Liver (tissue), 9 donors: Measurements from ENCODE around the gene PSMB11. TPM values are rescaled to one million over a fixed set of nuclear protein-coding genes. Genes with fewer than 3 reads are reported as not detected.
A peak's percentile ranks its signal among the peaks of the same experiment; 100 is the strongest.

Source experiments
- DNase-seq: peaks from one replicate; pipeline ENCODE4 v3.0.0-alpha.2; 2017; ENCODE audit warnings: low spot score
- H3K27ac ChIP-seq, 2 donors: one replicate each; pipeline ENCODE4 v1.7.0; 2013; ENCODE audit warnings: inconsistent platforms in 2 of 2, low read length in 2 of 2, control low read depth in 1 of 2, low read depth in 1 of 2, mild to moderate bottlenecking in 1 of 2
- H3K27me3 ChIP-seq, 4 donors: one replicate each; pipeline versions ENCODE4 v1.6.1 to v1.7.0; 2013; ENCODE audit warnings: low read length in 3 of 4, inconsistent platforms in 1 of 4, mild to moderate bottlenecking in 1 of 4, moderate library complexity in 1 of 4; ENCODE audit not compliant: control insufficient read depth in 4 of 4, insufficient read depth in 4 of 4
- H3K36me3 ChIP-seq, 4 donors: one replicate each; pipeline versions ENCODE4 v1.6.1 to v1.7.0; 2013; ENCODE audit warnings: low read length in 3 of 4, mild to moderate bottlenecking in 3 of 4, low read depth in 1 of 4, moderate library complexity in 1 of 4; ENCODE audit not compliant: control insufficient read depth in 4 of 4, insufficient read depth in 3 of 4
- H3K4me1 ChIP-seq, 4 donors: one replicate each; pipeline versions ENCODE4 v1.6.1 to v1.7.0; 2013; ENCODE audit warnings: low read length in 3 of 4, mild to moderate bottlenecking in 3 of 4, moderate library complexity in 1 of 4; ENCODE audit not compliant: control insufficient read depth in 4 of 4, insufficient read depth in 4 of 4
- H3K4me3 ChIP-seq, 3 donors: one replicate each; pipeline versions ENCODE4 v1.6.1 to v1.7.0; 2013; ENCODE audit warnings: low read length in 3 of 3, control low read depth in 1 of 3, low read depth in 1 of 3, mild to moderate bottlenecking in 1 of 3
- H3K9ac ChIP-seq, 2 donors: one replicate each; pipeline ENCODE4 v1.7.0; 2013; ENCODE audit warnings: low read length in 2 of 2, mild to moderate bottlenecking in 2 of 2, moderate library complexity in 2 of 2, control low read depth in 1 of 2, low read depth in 1 of 2
- H3K9me3 ChIP-seq, 4 donors: one replicate each; pipeline versions ENCODE4 v1.6.1 to v1.7.0; 2013; ENCODE audit warnings: low read length in 3 of 4; ENCODE audit not compliant: control insufficient read depth in 4 of 4
- ATF3 ChIP-seq: IDR thresholded peaks from 2 replicates; pipeline ENCODE4 v1.6.1; 2016; ENCODE audit warnings: antibody characterized with exemption
- CTCF ChIP-seq: fragments of 150-350 bp; IDR thresholded peaks from 2 replicates; pipeline ENCODE4 v1.5.1; 2017; ENCODE audit warnings: improper control_type of control experiment, low read depth, low read length; ENCODE audit not compliant: missing input control
- EGR1 ChIP-seq, 2 donors: IDR thresholded peaks; 2 replicates each; pipeline ENCODE4 v1.6.1; 2016 to 2018; ENCODE audit warnings: antibody characterized with exemption in 2 of 2, low read depth in 2 of 2
- FOXA1 ChIP-seq: IDR thresholded peaks from 2 replicates; pipeline ENCODE4 v1.6.1; 2016; ENCODE audit warnings: antibody characterized with exemption
- FOXA2 ChIP-seq: IDR thresholded peaks from 2 replicates; pipeline ENCODE4 v1.6.1; 2016; ENCODE audit warnings: antibody characterized with exemption
- GABPA ChIP-seq, 2 donors: IDR thresholded peaks in 1 of 2; conservative IDR thresholded peaks in 1 of 2; 2 replicates each; pipeline ENCODE4 v1.6.1; 2016; ENCODE audit warnings: antibody characterized with exemption in 2 of 2, mild to moderate bottlenecking in 1 of 2, moderate library complexity in 1 of 2
- HNF4A ChIP-seq, 2 donors: conservative IDR thresholded peaks; 2 replicates each; pipeline ENCODE4 v1.6.1; 2016; ENCODE audit warnings: antibody characterized with exemption in 2 of 2, mild to moderate bottlenecking in 2 of 2
- HNF4G ChIP-seq: IDR thresholded peaks from 2 replicates; pipeline ENCODE4 v1.6.1; 2016; ENCODE audit warnings: antibody characterized with exemption
- MAX ChIP-seq: IDR thresholded peaks from 2 replicates; pipeline ENCODE4 v1.6.1; 2016; ENCODE audit warnings: antibody characterized with exemption
- RAD21 ChIP-seq, 2 donors: IDR thresholded peaks; 2 replicates each; pipeline ENCODE4 v1.6.1; 2016; ENCODE audit warnings: antibody characterized with exemption in 2 of 2, mild to moderate bottlenecking in 2 of 2
- REST ChIP-seq: IDR thresholded peaks from 2 replicates; pipeline ENCODE4 v1.6.1; 2016; ENCODE audit warnings: antibody characterized with exemption, mild to moderate bottlenecking
- RXRA ChIP-seq, 2 donors: IDR thresholded peaks; 2 replicates each; pipeline ENCODE4 v1.6.1; 2017 to 2018; ENCODE audit warnings: antibody characterized with exemption in 2 of 2, mild to moderate bottlenecking in 1 of 2
- SP1 ChIP-seq: IDR thresholded peaks from 2 replicates; pipeline ENCODE4 v1.6.1; 2018; ENCODE audit warnings: antibody characterized with exemption, mild to moderate bottlenecking
- TAF1 ChIP-seq: conservative IDR thresholded peaks from 2 replicates; pipeline ENCODE4 v1.6.1; 2016; ENCODE audit warnings: antibody characterized with exemption, mild to moderate bottlenecking
- YY1 ChIP-seq: IDR thresholded peaks from 2 replicates; pipeline ENCODE4 v1.6.1; 2016; ENCODE audit warnings: antibody characterized with exemption, mild to moderate bottlenecking
- ZBTB33 ChIP-seq: IDR thresholded peaks from 2 replicates; pipeline ENCODE4 v1.6.1; 2016; ENCODE audit warnings: antibody characterized with exemption
- WGBS: extraction: QIAGEN DNeasy Blood & Tissue Kit; methylation state at CpG from one replicate; pipeline ENCODE4 v1.1.7; 2013; 5-methylcytosine and 5-hydroxymethylcytosine counted together
- polyA plus RNA-seq, 2 donors: library from polyadenylated mRNA; stranded (reverse) in 1 of 2; unstranded in 1 of 2; fragments of 200-250 nt in 1 of 2; fragments of >200 nt in 1 of 2; fragmentation: Nextera tagmentation in 1 of 2; extraction: Ambion mirVana in 1 of 2; gene quantifications; one replicate each; pipeline versions ENCODE4 v1.2.1 to v1.2.3, GENCODE V29; 2013 to 2015
- total RNA-seq, 2 donors: library from RNA; depleted of rRNA; stranded (reverse); fragments of >200 nt; gene quantifications; one replicate each; pipeline ENCODE4 v1.2.3, GENCODE V29; 2014
- donor health status: healthy.
- donor health status: healthy.
- donor health status: healthy.
- donor health status: healthy.
- donor health status: healthy.

PSMB11 gene
- total and polyA plus RNA-seq, 4 donors: not detected

- Histone ChIP-seq H3K4me1 (peaks cover 2 to 29% (median 20%) of the 10 kb centered on the region in 4 donors), H3K36me3 (peaks cover 7 to 38% (median 31%) of the 10 kb centered on the region in 4 donors), H3K27me3 (no peaks in the 10 kb centered on the region), H3K4me3 (no peak overlapping the region), H3K9ac (no peak overlapping the region), H3K27ac (no peak overlapping the region), H3K9me3 (no peaks in the 10 kb centered on the region)
- peak; percentile 79 for DNase-seq
- TF ChIP-seq RXRA (IDR thresholded peaks at IDR 0.05): peak in 1 of 2 donors; percentile 22
- peak; percentile 45 for TF ChIP-seq ATF3
- TF ChIP-seq CTCF: peak; percentile 100
- no peak for TF ChIP-seq HNF4G
- TF ChIP-seq SP1: peak; percentile 9
- peak; percentile 58 for TF ChIP-seq YY1
- no peak for TF ChIP-seq MAX
- peak; percentile 94 for TF ChIP-seq RAD21 (IDR thresholded peaks at IDR 0.05)
- no peak for TF ChIP-seq GABPA (IDR thresholded peaks at IDR 0.05 in 1 of 2, conservative IDR thresholded peaks at IDR 0.05 in 1 of 2)
- WGBS: 33% methylated on average over 8 of the region's 8 CpGs
These were observed 26.9 kb downstream of the PSMB11 start for GRCh38 chr14:23068789-23069412.

GRCh38 chr14:23069413-23069806, 27.4 kb downstream of the PSMB11 start:
- Histone ChIP-seq H3K9ac (no peak overlapping the region), H3K4me3 (no peak overlapping the region), H3K36me3 (peaks cover 7 to 34% (median 28%) of the 10 kb centered on the region in 4 donors), H3K9me3 (no peaks in the 10 kb centered on the region), H3K4me1 (peaks cover 2 to 29% (median 20%) of the 10 kb centered on the region in 4 donors), H3K27ac (no peak overlapping the region), H3K27me3 (no peaks in the 10 kb centered on the region)
- 86% methylated on average over 4 of the region's 4 CpGs for WGBS
- no peak for DNase-seq
- TF ChIP-seq FOXA1 (no peak), EGR1 (IDR thresholded peaks at IDR 0.05; ENCODE audit: low read depth in 2 of 2) (no peak), RAD21 (IDR thresholded peaks at IDR 0.05) (no peak), MAX (no peak), SP1 (no peak), CTCF (no peak), ZBTB33 (no peak), FOXA2 (no peak), HNF4G (no peak), HNF4A (conservative IDR thresholded peaks at IDR 0.05) (no peak), TAF1 (no peak), REST (no peak), GABPA (IDR thresholded peaks at IDR 0.05 in 1 of 2, conservative IDR thresholded peaks at IDR 0.05 in 1 of 2) (no peak), YY1 (no peak), RXRA (IDR thresholded peaks at IDR 0.05) (no peak)
